GM18526 (cell line): ENCODE results near the gene HTR4.

Experiments
- POLR2A ChIP-seq: IDR thresholded peaks from 3 replicates; pipeline ENCODE4 v1.6.1; 2011; ENCODE audit not compliant: insufficient read length; ENCODE audit errors: extremely low read depth

Gene HTR4, protein sequence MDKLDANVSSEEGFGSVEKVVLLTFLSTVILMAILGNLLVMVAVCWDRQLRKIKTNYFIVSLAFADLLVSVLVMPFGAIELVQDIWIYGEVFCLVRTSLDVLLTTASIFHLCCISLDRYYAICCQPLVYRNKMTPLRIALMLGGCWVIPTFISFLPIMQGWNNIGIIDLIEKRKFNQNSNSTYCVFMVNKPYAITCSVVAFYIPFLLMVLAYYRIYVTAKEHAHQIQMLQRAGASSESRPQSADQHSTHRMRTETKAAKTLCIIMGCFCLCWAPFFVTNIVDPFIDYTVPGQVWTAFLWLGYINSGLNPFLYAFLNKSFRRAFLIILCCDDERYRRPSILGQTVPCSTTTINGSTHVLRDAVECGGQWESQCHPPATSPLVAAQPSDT

DNA sequence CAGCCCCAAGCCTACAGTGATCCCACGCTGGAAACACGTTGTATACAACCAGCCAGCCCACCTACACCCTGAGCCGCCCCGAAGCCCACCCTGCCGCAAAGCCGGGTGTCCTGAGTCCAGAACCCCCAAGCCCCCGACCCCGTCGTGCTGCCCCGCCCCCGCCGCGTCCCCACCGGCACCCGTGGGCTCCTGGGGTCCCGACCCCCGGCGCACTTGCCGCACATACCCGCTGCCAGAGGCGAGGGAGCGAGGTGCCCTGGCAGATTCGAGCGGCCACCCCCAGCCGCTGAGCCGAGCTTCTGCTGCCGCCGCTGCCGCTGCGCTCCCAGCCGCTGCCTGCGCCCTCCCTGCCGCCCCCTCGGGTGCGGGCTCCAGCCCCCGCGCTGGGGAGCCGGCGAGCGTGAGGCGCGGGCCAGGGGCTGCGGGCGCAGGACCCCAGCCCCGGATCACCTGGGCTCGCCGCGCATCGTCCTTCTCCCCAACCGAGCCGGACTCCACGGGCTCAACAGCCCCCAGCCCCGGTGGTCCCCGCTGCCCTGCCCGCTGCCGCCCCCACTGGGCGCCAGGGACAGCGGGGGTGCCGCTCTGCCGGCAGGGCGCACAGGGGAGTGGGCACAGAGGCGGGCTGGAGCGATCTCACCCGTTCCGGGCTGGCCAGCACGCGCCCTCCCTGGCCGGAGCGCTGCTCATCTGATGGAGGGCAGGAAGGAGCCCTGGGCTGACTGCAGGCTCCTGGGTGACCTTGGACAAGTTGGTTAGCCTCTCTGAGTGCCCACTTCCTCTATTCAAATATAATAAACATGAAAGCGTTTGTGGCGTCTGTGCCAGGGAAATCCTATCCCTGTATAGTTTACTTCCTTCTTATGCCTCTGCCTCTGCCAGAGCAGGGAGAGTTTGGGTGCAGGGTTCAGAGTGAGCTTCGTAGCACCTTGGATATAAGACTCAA, at the start of gene HTR4:
TSS of gene HTR4 (minus strand) at position 692 of the 946 bp plus-strand sequence. CDS start 17,513 bp downstream, outside the sequence.
- TF ChIP-seq POLR2A = no peak

DNA sequence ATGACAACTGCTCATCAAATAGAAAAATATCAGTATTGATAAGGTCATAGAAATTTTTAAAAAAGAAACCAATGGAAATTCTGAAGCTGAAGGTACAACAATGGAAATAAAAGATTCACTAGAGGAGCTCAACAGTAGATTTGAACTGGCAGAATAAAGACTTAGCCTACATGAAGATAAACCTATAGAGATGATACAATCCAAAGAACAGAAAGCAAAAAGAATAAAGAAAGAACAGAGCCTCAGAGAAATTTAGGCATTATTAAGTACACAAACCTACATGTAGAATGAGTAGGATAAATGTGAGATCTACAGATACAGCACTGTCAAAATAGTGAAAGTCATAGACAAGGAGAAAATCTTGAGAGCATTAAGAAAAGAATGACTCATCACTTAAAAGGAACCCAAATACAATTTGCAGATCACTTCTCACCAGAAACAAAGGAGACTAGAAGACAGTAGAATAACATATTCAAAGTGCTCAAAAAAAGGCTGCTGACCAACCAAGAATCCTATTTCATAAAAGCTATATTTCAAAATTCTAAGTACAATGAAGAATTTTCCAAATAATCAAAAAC, 47.8 kb upstream of the HTR4 start:
- no peak for TF ChIP-seq POLR2A

DNA sequence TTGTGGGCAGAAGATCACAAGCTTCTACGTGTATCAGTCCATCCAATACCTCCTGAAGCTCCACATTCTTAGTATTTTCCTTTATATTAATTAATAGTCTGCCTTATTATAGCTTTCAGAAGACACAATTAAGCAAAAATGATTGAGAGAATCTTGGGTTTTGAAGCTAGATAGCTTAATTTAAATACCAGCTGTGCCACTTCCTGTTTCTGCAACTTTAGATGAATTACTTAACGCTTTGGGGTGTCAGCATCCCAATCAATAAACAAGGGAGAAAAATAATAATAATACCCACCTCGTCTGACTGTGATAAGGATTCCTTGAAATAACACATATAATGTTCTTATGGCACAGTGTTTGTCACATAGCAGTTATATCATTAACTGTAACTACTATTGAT, 44.7 kb upstream of the HTR4 start:
- TF ChIP-seq POLR2A = no peak

DNA sequence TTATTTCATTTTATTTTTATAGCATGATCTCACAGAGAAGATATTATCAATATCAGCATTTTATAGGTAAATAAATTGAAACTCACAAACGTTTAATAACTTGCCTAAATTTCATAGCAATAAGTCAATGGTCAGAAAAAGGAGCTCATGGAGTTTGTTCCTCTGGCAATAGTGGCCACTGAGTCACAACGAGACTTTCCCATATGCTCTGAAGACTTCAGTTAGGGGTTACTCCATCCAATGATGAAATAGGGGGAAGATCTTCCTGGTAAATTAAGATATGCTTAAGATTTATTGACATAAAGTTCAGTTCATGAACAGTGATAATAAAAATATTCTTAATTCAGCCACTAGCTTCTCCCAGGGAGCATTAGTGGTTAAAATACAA, 43.5 kb upstream of the HTR4 start:
- no peak for TF ChIP-seq POLR2A

DNA sequence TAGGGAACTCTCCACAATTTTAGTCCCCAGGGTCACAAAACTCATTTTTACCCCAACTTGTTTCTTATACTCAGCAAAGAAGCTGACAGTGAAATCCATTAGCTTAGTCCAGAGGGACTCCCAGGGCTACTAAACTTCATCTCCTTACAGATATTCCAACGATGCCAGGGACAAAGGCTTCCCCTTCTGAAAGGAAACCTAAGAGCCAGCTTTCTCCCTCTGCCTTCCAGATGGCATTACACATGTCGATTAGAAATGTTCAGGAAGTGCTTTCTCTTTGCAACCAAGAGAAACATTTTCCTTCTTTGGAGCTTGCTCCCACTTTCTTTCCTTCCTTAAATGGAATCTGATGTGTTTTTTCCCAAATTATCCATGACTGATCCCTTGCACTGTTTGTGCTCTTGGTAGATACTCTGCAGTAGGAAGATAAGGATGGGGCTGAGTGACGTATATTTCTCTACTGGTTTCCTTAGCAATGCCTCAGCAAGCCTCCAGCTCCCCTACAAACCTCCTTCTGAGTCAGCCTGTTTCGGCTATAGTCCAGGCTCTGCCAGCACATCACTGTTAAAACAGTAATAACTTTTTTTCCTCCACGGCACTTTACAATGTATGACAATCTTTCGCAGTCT, 43.0 kb upstream of the HTR4 start:
- no peak for TF ChIP-seq POLR2A

DNA sequence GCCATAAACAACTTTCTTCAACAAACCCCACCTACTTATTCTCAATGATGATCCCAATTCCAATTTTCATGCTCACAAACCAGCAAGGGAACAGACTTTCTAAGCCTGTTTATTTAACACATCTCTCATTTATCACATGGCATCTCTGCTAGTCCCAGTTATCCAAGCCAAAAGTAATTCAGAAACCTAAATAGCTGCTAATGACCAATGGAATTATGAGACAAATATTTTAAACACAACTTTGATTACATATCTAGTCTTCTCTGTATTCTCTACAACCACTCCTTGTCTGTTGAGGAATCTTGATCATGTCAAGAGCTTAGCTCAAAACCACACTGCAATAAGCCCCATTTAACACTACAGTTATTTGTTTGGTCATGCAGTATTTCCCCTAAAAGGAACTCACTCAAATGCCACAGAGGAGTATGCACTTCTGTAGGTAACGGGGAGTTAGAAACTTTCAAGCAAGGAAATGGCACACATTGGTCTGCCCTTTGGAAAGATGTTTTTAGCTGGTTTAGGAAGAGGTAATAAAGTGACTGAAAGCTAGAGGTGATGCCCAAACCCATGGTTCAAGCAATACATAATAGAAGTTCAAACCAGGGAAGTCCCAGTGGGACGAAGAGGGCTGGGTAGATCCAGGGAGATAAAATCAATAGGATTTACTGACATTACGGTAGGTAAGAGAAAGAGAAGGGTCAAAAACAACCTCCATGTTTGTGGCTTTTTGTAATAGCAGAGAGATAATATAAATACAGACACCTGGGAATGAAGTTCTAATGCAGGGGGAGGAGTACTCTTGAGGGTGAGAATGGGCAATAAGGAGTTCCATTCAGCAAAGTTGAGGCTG, 42.1 kb upstream of the HTR4 start:
- no peak for TF ChIP-seq POLR2A

DNA sequence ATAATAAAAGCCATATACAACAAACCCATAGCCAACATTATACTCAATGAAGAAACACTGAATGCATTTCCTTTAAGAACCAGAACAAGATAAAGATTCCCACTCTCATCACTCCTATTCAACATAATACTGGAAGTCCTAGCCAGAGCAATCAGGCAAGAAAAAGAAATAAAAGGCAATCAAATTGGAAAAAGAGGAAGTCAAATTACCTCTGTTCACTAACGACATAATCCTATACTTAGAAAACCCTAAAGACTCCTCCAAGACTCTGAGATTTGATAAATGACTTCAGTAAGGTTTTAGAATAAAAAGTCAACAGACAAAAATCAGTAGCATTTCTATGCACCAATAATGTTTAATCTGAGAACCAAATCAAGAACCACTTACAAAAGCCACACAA, 36.6 kb upstream of the HTR4 start:
- TF ChIP-seq POLR2A = no peak

DNA sequence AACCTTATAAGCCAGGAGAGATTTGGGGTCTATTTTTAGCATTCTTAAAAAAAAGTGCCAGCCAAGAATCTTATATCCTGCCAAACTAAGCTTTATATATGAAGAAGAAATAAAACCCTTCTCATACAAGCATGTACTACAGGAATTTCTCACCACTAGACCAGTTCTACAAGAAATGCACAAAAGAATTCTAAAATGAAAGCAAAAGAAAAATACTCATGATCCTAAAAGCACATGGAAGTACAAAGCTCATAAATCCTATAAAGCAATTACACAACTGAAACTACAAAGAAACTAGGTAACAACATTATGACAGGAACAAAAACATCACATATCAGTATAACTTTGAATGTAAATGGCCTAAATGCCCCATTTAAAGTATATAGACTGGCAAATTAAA, 34.5 kb upstream of the HTR4 start:
- no peak for TF ChIP-seq POLR2A

DNA sequence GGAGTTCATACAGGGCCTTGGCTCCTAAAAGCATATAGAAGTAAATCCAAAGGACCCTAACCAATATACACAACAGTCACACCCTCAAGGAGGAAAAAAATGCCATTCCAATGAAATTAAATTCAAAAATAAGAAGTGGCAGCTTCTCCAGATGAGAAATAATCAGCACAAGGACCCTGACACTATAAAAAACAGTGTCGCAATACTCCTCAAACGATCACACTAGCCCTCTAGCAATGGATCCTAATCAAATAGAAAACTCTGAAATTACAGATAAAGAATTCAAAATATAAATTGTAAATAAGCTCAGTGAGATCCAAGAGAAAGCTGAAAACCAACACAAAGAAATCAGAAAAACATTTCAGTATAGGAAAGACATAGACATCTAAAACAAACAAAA, 33.5 kb upstream of the HTR4 start:
- TF ChIP-seq POLR2A = no peak

DNA sequence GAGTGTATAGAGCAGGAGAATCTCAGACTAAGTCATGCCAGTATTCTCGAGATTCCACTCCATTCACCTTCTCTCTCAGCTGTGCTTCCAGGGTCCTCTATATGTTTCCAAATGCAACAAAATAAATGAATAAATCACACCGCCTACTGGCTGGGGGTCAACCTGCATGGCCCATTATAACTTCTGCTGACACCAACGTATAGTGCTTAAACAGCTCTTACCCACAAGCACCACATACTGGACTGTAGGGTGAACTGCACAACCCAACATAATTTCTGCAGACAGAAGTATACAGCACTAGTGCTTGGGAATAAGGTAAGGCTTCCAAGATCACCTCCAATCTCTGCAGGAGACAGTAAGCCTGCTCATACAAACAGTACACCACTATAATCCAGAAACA, 33.1 kb upstream of the HTR4 start:
- no peak for TF ChIP-seq POLR2A

DNA sequence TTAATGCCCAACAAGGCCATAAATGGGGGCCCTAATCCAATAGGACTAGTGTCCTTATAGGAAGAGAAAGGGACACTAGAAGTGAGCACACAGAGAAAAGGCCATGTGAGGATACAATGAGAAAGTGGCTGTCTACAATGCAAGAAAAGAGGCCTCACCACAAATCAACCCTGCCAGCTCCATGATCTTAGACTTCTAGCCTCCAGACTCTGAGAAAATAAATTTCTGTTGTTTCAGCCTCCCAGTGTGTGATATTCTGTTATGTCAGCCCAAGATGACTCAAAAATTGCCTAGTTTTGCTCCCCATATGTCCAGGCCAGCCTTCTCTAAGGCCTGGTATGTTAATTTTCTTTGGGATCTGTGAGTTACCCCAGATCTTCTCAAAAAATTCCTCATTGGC, 32.3 kb upstream of the HTR4 start:
- TF ChIP-seq POLR2A = no peak

DNA sequence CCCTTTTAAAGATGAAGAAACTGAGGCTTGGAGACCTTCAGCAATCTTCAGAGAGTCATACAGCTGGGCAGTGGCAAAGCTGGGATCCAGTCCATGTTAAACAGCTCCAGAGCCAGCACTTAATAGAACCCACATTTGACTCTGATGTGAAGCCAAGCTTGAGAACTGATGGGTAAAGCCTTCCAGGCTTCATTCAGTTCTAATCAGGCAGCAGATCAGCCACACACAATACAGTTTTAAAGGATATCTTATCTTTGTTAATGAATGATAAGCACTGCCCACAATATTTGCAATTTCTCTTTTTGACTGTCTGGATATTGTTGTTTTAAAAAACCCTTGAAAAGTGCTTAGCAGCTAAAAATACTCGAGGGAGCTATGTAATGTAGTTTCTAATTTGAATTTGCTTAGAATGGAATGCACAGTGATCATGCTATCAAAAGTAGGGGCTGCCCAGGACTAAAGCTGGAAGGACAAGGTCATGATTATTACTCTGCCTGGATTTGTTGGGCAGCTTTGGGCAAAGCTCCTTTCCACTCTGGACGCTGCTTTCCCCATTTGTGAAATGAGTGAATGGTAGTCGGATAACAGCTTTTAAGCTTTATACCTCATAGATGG, 31.3 kb upstream of the HTR4 start:
- no peak for TF ChIP-seq POLR2A

DNA sequence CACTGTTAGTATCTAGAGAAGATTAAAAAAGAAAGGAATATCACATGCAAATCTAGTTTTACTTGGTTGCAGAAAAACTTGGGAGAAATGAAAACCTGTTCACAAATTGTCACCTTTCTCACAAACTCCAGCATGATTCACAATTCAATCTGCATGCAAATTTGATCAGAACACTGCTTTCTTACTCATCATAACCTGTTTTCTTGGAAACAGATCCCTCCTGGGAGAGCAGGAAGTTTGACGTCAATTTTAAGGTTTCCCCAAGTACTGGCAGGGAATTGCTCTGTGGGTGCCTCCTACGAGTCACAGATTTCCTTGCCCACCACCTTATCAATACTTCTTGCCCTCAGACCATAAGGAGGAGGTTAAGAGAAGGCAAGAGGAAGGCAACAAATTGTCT, 30.2 kb upstream of the HTR4 start:
- TF ChIP-seq POLR2A = no peak

DNA sequence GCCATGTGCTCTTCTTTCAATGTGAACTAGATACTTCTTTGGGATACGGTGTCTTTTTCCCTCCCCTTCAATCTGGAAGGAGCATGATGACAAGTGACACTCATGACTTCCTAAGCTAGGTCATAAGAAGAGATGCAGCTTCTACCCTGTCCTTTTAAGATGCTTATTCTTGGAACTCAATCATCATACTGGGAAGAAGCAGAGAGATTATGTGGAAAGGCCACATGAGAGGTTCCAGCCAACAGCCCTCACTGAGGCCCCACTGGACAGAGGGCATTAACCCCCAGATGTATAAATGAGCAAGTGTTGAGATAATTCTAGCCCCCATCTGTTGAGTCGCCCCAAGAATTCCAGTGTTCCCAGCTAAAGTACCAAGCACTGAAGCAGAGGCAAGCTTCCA, 29.3 kb upstream of the HTR4 start:
- TF ChIP-seq POLR2A = no peak
